Smooth muscle cell (in vitro differentiated cells): Measurements from ENCODE around the gene DNM3. TPM values are rescaled to one million over a fixed set of nuclear protein-coding genes. Genes with fewer than 3 reads are reported as not detected.

Experiments
- DNase-seq: peaks from one replicate; lab custom pipeline; 2025; ENCODE audit not compliant: unreplicated experiment; lab: John Stamatoyannopoulos, UW
- H2AFZ ChIP-seq: fragments of 200-600 bp; sonication (generic); 2 replicates; pipeline ENCODE4 v1.6.0; 2016; ENCODE audit warnings: antibody characterized with exemption, low read depth, mild to moderate bottlenecking
- H3F3A ChIP-seq: fragments of 200-600 bp; sonication (generic); 2 replicates; pipeline ENCODE4 v1.6.0; 2017; ENCODE audit warnings: antibody characterized with exemption, low read depth
- H3K27ac ChIP-seq: fragments of 200-600 bp; sonication (generic); 2 replicates; pipeline ENCODE4 v1.5.1; 2016; ENCODE audit warnings: low read depth, mild to moderate bottlenecking
- H3K27me3 ChIP-seq: fragments of 200-600 bp; sonication (generic); 2 replicates; pipeline ENCODE4 v1.6.1; 2016; ENCODE audit warnings: low read depth, mild to moderate bottlenecking
- H3K36me3 ChIP-seq: fragments of 200-600 bp; sonication (generic); 2 replicates; pipeline ENCODE4 v1.5.1; 2016; ENCODE audit warnings: low read depth
- H3K4me1 ChIP-seq: fragments of 200-600 bp; sonication (generic); 2 replicates; pipeline ENCODE4 v1.5.1; 2016; ENCODE audit warnings: low read depth
- H3K4me2 ChIP-seq: fragments of 200-600 bp; sonication (generic); 2 replicates; pipeline ENCODE4 v1.6.0; 2016; ENCODE audit warnings: mild to moderate bottlenecking
- H3K4me3 ChIP-seq: fragments of 200-600 bp; sonication (generic); 2 replicates; pipeline ENCODE4 v1.5.1; 2016; ENCODE audit warnings: mild to moderate bottlenecking
- H3K79me2 ChIP-seq: fragments of 200-600 bp; sonication (generic); 2 replicates; pipeline ENCODE4 v1.6.0; 2016; ENCODE audit warnings: low read depth, mild to moderate bottlenecking
- H3K9ac ChIP-seq: fragments of 200-600 bp; sonication (generic); 2 replicates; pipeline ENCODE4 v1.6.0; 2016; ENCODE audit warnings: low read depth
- H3K9me3 ChIP-seq: fragments of 200-600 bp; sonication (generic); replicated peaks from 2 replicates; pipeline ENCODE4 v1.5.1; 2016; ENCODE audit warnings: low read depth
- H4K20me1 ChIP-seq: fragments of 200-600 bp; sonication (generic); 2 replicates; pipeline ENCODE4 v1.6.0; 2016; ENCODE audit warnings: low read depth
- CTCF ChIP-seq: fragments of 200-600 bp; sonication (generic); IDR thresholded peaks from 2 replicates; pipeline ENCODE4 v1.5.1; 2017; ENCODE audit warnings: borderline replicate concordance, mild to moderate bottlenecking, antibody characterized with exemption; ENCODE audit not compliant: insufficient read depth, poor library complexity, severe bottlenecking
- WGBS: methylation state at CpG from one replicate; pipeline ENCODE4 v1.1.7; 2016; ENCODE audit warnings: low lambda C conversion rate; 5-methylcytosine and 5-hydroxymethylcytosine counted together
- polyA plus RNA-seq: library from polyadenylated mRNA; unstranded; fragments of >200 nt; fragmentation: Nextera tagmentation; extraction: Ambion mirVana; gene quantifications from 2 replicates; pipeline ENCODE4 v1.2.1, GENCODE V29; 2016
- total RNA-seq: library from RNA; depleted of rRNA; stranded (reverse); fragments of >200 nt; gene quantifications from 2 replicates; pipeline ENCODE4 v1.2.3, GENCODE V29; 2014

DNM3 gene
- total and polyA plus RNA-seq, 2 experiments from 2014 or later, result 1.7 to 3.0 TPM

GRCh38 chr1:171909711-171910110 is 68.4 kb downstream of the DNM3 start:
- H3K4me1 ChIP-seq, result peaks cover 6% of the 10 kb centered on the region
- no peak overlapping the region for H3K4me3 ChIP-seq
- H3K79me2 ChIP-seq, result no peaks in the 10 kb centered on the region
- H3K36me3 ChIP-seq, result no peaks in the 10 kb centered on the region
- no peak for DNase-seq
- 30% methylated on average over 5 of the region's 5 CpGs for WGBS
- H3K9ac ChIP-seq, result no peak overlapping the region
- H4K20me1 ChIP-seq, result no peaks in the 10 kb centered on the region
- TF ChIP-seq CTCF, result no peak
- no peaks in the 10 kb centered on the region for H3F3A ChIP-seq
- H3K4me2 ChIP-seq, result no peak overlapping the region
- no peak overlapping the region for H2AFZ ChIP-seq
- H3K27ac ChIP-seq, result no peak overlapping the region
- H3K9me3 ChIP-seq, result no peaks in the 10 kb centered on the region
- H3K27me3 ChIP-seq, result no peaks in the 10 kb centered on the region

- Histone ChIP-seq H3K4me3 (no peak overlapping the region), H2AFZ (no peak overlapping the region), H3K4me2 (no peak overlapping the region), H3K36me3 (no peaks in the 10 kb centered on the region), H3K27ac (no peak overlapping the region), H4K20me1 (no peaks in the 10 kb centered on the region), H3K27me3 (no peaks in the 10 kb centered on the region), H3K9me3 (no peaks in the 10 kb centered on the region), H3K4me1 (peaks cover 6% of the 10 kb centered on the region), H3F3A (no peaks in the 10 kb centered on the region), H3K79me2 (no peaks in the 10 kb centered on the region), H3K9ac (no peak overlapping the region)
- TF ChIP-seq CTCF, result no peak
- 43% methylated on average over 2 of the region's 2 CpGs for WGBS
- no peak for DNase-seq
Observed at GRCh38 chr1:171910786-171911185, 69.5 kb downstream of the DNM3 start.

GRCh38 chr1:171911506-171911905 is 70.2 kb downstream of the DNM3 start:
- Histone ChIP-seq H3K4me1 (peaks cover 6% of the 10 kb centered on the region), H3F3A (no peaks in the 10 kb centered on the region), H3K4me3 (no peak overlapping the region), H2AFZ (no peak overlapping the region), H3K36me3 (no peaks in the 10 kb centered on the region), H3K4me2 (no peak overlapping the region), H3K27ac (no peak overlapping the region), H4K20me1 (no peaks in the 10 kb centered on the region), H3K27me3 (no peaks in the 10 kb centered on the region), H3K9ac (no peak overlapping the region), H3K79me2 (no peaks in the 10 kb centered on the region), H3K9me3 (no peaks in the 10 kb centered on the region)
- no peak for DNase-seq
- TF ChIP-seq CTCF, result no peak
- 87% methylated on average over 8 of the region's 8 CpGs for WGBS

GRCh38 chr1:171912509-171913175 is 71.3 kb downstream of the DNM3 start:
- no peaks in the 10 kb centered on the region for H3F3A ChIP-seq
- no peaks in the 10 kb centered on the region for H4K20me1 ChIP-seq
- no peaks in the 10 kb centered on the region for H3K9me3 ChIP-seq
- H3K27me3 ChIP-seq, result no peaks in the 10 kb centered on the region
- DNase-seq, result no peak
- H2AFZ ChIP-seq, result no peak overlapping the region
- H3K4me3 ChIP-seq, result no peak overlapping the region
- 96% methylated on average over 2 of the region's 2 CpGs for WGBS
- H3K79me2 ChIP-seq, result no peaks in the 10 kb centered on the region
- H3K4me2 ChIP-seq, result no peak overlapping the region
- H3K9ac ChIP-seq, result no peak overlapping the region
- TF ChIP-seq CTCF, result no peak
- no peak overlapping the region for H3K27ac ChIP-seq
- no peaks in the 10 kb centered on the region for H3K36me3 ChIP-seq
- peaks cover 10% of the 10 kb centered on the region for H3K4me1 ChIP-seq
